Hepatocyte (in vitro differentiated cells): Measurements from ENCODE around the gene ADAMTS14.
"Not testable (repeated sequence)": the region's sequence is repeated elsewhere in the genome, so short reads cannot be mapped to it uniquely, and the experiment has no call there.

Experiments
- EZH2 ChIP-seq: fragments of 200-600 bp; sonication (generic); IDR thresholded peaks from 2 replicates; pipeline ENCODE4 v1.6.1; 2016; ENCODE audit warnings: antibody characterized with exemption, mild to moderate bottlenecking, borderline replicate concordance
- TF ChIP-seq, protein P1 (sequence below): fragments of 200-600 bp; sonication (generic); IDR thresholded peaks from 2 replicates; pipeline ENCODE4 v1.5.1; 2016; ENCODE audit warnings: antibody characterized with exemption, mild to moderate bottlenecking; ENCODE audit not compliant: poor library complexity

DNA sequence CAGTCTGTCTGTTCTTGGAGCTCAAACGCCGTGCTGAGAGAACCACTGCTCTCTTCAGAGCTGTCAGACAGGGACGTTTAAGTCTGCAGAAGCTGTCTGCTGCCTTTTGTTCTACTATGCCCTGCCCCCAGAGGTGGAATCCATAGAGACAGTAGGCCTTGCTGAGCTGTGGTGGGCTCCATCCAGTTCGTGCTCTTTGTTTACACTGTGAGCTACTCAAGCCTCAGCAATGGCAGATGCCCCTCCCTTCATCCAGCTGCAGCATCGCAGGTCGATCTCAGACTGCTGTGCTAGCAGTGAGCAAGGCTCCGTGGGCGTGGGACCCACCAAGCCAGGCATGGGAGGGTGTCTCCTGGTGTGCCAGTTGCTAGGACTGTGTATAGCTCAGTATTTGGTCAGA is 27.3 kb upstream of the ADAMTS14 start:
- TF ChIP-seq, protein P1, sequence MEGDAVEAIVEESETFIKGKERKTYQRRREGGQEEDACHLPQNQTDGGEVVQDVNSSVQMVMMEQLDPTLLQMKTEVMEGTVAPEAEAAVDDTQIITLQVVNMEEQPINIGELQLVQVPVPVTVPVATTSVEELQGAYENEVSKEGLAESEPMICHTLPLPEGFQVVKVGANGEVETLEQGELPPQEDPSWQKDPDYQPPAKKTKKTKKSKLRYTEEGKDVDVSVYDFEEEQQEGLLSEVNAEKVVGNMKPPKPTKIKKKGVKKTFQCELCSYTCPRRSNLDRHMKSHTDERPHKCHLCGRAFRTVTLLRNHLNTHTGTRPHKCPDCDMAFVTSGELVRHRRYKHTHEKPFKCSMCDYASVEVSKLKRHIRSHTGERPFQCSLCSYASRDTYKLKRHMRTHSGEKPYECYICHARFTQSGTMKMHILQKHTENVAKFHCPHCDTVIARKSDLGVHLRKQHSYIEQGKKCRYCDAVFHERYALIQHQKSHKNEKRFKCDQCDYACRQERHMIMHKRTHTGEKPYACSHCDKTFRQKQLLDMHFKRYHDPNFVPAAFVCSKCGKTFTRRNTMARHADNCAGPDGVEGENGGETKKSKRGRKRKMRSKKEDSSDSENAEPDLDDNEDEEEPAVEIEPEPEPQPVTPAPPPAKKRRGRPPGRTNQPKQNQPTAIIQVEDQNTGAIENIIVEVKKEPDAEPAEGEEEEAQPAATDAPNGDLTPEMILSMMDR = not testable (repeated sequence)
- TF ChIP-seq EZH2 = not testable (repeated sequence)
